OCI-LY3 (cell line): ENCODE measurements around the gene OR2W1.

Source experiments
- EZH2phosphoT487 ChIP-seq: fragments of 200-600 bp; shearing (Covaris generic); IDR thresholded peaks from 2 replicates; pipeline ENCODE4 v1.6.1; 2018; ENCODE audit warnings: antibody characterized with exemption, mixed run types, low read depth
- TF ChIP-seq, protein P1 (sequence below): fragments of 200-600, 300-600 bp; sonication (generic); IDR thresholded peaks from 2 replicates; pipeline ENCODE4 v1.5.1; 2014; ENCODE audit warnings: antibody characterized with exemption, low read length, low read depth

DNA sequence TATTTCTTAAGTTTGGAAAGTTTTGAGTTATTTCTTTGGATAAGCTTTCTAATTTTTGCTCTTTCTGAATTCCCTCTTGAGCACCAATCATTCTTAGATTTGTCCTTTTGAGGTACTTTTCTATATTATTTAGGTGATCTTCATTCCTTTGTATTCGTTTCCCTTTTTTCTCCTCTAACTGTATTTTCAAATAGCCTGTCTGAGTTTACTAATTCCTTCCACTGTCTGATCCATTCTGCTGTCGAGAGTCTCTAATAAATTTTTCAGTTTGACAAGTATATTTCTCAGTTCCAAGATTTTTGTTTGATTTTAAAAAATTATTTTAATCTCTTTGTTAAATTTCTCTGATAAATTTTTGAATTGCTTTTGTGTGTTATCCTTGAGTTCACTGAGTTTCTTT, 23.5 kb downstream of the OR2W1 start:
- TF ChIP-seq, protein P1, sequence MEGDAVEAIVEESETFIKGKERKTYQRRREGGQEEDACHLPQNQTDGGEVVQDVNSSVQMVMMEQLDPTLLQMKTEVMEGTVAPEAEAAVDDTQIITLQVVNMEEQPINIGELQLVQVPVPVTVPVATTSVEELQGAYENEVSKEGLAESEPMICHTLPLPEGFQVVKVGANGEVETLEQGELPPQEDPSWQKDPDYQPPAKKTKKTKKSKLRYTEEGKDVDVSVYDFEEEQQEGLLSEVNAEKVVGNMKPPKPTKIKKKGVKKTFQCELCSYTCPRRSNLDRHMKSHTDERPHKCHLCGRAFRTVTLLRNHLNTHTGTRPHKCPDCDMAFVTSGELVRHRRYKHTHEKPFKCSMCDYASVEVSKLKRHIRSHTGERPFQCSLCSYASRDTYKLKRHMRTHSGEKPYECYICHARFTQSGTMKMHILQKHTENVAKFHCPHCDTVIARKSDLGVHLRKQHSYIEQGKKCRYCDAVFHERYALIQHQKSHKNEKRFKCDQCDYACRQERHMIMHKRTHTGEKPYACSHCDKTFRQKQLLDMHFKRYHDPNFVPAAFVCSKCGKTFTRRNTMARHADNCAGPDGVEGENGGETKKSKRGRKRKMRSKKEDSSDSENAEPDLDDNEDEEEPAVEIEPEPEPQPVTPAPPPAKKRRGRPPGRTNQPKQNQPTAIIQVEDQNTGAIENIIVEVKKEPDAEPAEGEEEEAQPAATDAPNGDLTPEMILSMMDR = no peak
- TF ChIP-seq EZH2phosphoT487 = no peak
